ENCODE measurements around the gene KLKB1.
"Not testable (repeated sequence)": the region's sequence is repeated elsewhere in the genome, so short reads cannot be mapped to it uniquely, and the experiment has no call there.

KLKB1 gene

DNA sequence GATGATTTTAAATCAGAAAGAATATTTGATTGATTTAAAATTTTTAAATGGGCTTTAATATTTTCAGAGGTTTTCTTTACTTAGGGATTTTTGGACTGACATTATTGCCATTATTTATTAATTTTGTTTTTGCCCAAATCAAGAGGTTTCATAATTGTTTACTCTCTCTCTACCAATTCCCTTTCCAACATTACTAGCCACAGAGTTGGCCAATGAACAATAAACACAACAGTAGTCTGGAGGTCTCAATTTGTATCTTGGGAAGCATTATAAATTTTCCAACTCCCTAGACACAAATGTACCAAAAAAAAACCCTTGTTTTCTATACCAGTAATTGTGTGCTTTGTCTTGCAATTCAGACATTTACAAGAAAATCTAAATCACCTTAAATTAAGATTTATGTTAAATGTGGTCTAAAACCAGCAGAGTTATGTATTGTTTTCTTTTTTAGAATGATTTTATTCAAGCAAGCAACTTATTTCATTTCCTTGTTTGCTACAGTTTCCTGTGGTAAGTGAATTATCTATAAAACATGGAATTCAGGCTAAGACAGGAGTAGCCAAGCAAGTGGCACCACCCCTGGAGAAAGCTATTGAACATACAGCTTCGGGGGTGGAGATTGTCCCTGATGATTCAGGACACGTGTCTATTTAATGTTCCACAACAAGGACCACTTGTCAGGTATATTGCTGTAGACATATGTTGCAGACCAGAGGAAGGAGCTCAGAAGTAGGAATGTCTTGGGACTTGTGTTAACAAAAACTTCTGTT is 622 bp downstream of the KLKB1 start:
- DNase-seq (ENCODE audit: low read depth), result no peak

DNA sequence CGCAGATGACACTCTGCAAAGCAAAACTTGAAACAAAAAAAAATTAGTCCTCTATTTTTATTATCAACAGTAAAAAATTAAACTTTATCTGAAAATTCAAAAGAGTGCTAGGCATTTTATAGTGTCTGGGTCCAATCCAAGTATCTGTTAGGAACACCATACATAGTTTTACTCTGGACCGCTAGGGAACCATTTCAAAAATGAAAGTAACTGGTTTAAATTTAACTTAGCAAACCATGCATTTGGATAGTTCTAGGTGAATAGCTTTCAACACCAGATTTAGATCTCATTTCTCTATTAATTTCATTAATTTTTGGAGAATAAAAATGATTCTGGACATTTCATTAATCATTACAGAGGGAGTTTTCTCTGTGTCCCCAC is 1.2 kb downstream of the KLKB1 start:
- DNase-seq (ENCODE audit: low read depth), result no peak

DNA sequence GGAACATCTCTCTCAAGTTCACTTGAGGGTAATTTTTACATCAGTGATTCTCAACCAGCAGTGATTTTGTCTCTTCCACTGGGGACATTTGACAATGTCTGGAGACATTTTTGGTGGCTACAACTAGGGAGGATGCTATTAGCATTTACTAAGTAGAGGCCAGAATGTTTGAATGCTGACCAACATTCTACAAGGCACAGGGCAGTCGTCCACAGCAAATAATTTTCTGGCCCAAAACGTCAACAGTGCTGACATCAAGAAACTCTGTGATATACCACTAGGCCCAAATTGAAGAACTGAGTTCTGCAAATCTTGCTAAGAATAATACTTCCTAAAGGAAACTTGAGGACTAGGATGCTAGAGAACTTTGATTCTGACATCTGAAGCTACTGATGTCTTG is 7.1 kb downstream of the KLKB1 start:
- no peak for DNase-seq (ENCODE audit: low read depth)

DNA sequence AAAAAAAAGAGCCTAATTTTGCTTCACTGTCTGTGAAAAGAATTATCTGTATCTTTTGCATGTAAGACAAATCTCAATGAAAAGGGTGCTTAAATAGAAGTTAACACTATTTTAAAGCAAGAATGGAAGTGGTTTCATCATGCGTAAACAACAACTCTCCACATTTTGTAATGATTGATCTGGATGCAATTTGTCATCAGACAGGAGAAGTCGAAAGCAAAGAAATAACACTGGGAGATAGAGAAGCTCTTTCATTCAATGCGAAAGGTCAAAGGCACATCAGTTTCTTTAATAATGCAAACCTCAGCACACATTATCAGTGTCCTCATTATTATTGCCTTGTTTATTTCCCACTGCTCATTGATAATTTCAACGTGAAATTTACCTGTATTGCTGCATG is 8.8 kb downstream of the KLKB1 start:
- no peak for DNase-seq (ENCODE audit: low read depth)

DNA sequence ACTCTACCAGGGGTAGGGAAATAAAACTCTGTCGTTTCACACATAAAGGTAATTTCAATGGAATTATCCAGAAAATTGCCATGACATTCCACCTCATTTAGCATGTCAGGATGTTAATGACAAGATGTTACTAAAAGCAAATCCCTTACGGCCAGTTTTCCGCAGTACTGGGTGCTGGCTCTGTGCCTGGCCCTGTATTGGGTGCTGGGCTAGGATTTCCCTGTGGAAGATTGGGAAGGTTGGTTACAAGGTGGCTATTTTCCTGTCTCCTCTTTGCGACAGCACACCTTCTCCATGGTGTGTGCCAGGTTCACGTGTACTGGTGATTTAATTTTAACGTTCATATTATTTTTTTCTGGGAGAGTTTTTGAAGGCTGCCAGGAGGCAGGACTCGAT is 13.1 kb downstream of the KLKB1 start:
- no peak for DNase-seq (ENCODE audit: low read depth)

DNA sequence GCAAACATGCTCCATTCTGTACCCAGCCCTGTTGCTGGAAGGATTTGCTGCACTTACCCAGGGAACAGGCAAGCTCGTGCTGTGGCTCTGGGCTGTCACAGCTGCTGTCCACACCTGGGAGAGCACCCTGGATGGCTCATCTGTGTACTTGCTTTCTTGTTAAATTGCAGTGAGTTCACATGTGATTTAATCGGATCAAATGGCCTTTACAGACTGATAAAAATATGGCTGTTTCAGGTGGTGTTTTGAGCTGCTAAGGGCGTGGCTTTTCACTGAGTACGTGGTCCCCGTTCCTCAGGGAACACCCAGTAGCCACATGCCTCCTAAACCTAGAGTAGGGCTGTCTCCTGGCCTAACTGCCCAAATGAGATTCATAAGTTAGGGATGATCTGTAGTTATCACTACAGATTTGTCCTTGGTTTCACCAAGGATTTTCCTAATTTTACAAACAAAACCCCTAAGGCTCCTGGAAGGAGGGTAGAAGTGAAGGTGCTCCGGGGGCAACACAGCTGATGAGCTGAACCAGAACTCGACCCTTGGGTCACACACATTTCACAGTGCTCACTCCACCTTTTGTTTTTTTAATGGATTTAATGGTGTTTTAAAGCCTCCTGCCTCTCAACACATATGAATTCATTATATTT is 13.7 kb downstream of the KLKB1 start:
- DNase-seq (ENCODE audit: low read depth), result no peak

DNA sequence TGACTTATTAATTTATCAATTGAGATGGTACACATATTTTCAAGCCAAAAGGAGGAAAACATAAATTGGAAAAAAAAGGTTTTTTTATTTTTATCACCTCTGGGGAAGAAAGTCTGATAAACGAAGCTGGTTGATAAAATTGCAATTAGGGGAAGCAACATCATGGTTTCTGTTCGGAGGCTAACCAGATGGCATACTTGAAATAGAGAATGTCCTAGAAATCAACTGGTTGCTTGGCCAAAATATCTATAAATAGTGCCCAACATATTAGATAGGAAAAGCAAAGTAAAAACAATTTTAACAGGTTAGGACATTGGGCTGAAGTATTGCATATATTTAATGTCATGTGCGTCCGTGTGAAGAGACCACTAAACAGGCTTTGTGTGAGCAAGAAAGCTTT is 14.3 kb downstream of the KLKB1 start:
- no peak for DNase-seq (ENCODE audit: low read depth)

DNA sequence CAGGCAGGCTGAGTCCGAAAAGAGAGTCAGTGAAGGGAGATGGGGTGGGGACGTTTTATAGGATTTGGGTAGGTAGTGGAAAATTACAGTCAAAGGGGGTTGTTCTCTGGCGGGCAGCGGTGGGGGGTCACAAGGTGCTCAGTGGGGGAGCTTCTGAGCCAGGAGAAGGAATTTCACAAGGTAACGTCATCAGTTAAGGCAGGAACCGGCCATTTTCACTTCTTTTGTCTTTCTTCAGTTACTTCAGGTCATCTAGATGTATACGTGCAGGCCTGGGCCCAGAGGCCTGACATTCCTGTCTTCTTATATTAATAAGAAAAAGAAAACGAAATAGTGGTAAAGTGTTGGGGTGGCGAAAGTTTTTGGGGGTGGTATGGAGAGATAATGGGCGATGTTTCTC is 14.7 kb downstream of the KLKB1 start:
- not testable (repeated sequence) for DNase-seq (ENCODE audit: low read depth)

DNA sequence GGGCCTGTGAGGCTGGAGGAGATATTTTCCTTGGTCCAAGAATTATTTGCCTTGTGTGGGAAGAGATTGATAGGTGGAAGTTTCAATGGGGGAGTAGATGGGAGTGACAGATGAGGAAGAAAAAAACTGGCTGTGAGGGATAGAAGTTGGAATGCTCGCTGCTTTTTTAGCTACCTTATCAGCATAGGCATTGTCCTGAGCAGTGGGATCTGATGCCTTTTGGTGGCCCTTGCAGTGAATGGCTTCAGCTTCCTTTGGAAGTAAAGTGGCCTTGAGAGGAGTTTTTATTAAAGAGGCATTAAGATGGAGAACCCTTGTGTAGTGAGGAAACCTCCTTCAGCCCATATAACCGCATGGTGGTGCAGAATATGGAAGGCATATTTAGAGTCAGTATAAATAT is 16.0 kb downstream of the KLKB1 start:
- DNase-seq (ENCODE audit: low read depth), result no peak

DNA sequence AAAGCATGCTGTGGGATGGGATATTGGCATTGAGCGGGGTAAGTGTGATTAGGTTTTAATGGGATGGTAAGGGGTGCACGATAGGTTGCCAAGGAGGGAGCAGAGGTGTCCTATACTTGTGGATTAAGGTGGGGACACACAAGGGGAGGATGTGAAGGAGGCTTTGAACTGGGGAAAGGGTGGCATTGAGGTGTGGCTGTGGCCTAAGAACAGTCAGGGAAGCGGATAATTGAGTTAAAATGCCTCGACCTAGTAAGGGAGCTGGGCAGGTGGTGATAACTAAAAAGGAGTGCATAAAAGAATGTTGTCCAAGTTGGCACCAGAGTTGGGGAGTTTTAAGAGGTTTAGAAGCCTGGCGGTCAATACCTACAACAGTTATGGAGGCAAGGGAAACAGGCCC is 17.5 kb downstream of the KLKB1 start:
- no peak for DNase-seq (ENCODE audit: low read depth)

DNA sequence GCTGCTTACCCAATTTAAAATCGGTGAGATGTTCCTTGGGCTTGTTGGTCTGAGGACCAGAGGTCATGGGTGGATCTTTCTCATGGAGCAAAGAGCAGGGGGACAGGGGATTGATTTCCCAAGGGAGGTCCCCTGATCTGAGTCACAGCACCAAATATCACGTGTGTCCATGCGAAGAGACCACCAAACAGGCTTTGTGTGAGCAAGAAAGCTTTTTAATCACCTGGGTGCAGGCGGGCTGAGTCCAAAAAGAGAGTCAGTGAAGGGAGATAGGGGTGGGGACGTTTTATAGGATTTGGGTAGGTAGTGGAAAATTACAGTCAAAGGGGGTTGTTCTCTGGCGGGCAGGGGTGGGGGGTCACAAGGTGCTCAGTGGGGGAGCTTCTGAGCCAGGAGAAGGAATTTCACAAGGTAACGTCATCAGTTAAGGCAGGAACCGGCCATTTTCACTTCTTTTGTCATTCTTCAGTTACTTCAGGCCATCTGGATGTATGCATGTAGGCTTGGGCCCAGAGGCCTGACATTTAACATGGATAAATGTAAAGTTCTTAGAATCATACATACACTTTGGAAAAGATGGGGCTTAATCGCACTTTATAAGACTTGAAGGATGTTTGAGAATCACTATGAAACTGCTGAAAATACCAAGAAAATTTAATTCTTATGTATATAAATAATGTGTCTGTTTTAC is 19.9 kb downstream of the KLKB1 start:
- DNase-seq (ENCODE audit: low read depth), result not testable (repeated sequence)

DNA sequence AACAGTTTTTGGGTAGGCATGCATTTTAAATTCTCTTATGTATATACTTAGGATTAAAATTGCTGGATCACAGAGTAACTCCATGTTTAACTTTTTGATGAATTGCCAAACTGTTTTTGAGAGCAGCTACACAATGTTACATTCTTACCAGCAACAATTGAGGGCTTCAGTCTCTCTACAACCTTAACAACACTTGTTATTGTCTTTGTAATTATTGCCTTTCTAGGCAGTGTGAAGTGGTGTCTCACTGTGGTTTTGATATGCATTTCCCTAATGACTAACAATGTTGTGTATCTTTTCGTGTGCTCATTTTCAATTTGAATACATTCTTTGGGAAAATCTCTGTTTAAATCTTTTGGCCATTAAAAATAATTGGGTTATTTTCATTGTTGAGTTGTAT is 21.3 kb downstream of the KLKB1 start:
- DNase-seq (ENCODE audit: low read depth), result no peak

DNA sequence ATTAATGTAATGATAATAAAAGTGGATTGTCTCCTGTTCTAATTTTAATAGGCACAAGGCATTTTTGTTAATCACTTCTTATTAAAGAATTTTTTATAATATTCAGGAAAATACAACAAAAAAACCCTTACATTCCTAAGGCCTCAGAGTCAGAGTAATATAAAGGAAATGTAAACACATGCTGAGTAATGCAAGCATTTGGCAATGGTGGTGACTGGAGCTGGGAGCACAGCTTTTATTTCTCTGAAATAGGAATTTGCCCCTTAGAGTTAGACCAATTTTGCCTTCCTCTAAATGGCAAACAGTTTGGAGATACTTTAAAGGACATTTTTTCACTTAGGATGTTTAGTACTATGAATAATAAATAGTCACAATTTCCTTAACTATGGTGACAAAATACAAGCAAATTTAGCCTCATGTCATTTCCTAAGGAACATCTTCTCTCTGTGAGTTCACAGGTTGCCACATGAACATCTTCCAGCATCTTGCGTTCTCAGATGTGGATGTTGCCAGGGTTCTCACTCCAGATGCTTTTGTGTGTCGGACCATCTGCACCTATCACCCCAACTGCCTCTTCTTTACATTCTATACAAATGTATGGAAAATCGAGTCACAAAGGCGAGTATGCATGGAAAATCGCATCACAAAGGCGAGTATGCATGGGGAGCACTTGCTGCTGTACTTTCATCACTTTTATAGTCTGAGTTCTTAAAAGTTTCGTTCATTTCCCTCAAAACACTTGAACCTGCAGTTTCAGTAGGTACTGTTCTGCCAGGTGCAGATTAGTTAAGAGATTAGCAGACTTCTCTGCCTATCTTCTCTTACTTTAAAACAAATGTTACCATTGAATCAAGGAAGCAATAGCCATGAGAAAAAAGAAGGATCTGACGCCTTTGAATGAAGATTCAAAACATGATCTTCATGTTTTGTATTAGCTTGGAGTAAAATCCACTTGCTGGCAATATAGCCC is 22.8 kb downstream of the KLKB1 start:
- no peak for DNase-seq (ENCODE audit: low read depth)

DNA sequence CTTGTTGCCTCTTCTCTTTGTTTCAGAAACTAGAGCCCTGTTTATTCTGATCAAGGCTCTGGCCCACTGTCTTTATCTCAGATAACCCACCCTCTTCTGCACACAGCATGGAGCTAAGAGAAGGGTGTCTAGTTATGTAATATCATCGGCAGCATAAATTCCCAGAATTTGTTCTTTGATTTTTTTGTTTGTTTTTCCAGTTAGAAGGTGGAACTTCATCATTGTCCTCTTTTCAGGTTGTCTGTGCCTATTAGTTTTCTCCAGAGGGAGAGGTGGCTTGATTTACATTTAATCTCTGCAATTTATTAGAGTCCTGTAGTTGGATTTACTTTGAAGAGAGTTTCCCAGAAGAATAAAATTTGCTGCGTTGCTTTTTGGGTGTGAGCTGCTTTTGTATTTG is 23.5 kb downstream of the KLKB1 start:
- DNase-seq (ENCODE audit: low read depth), result no peak

DNA sequence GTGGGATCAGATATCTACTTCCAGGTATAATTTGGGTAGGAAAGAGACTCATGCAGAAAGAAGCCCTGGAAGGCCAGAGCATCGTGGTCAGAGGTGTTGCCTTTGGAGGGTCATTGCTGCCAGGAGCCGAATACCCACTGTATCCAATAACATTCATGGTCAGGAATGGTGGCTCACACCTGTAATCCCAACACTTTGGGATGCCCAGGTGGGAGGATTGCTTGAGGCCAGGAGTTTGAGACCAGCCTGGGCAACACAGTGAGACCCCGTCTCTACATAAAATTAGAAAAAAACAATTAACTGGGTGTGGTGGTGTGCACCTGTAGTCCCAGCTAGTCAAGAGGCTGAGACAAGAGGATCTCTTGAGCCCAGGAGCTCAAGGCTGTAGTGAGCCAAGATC is 27.8 kb downstream of the KLKB1 start:
- no peak for DNase-seq (ENCODE audit: low read depth)

DNA sequence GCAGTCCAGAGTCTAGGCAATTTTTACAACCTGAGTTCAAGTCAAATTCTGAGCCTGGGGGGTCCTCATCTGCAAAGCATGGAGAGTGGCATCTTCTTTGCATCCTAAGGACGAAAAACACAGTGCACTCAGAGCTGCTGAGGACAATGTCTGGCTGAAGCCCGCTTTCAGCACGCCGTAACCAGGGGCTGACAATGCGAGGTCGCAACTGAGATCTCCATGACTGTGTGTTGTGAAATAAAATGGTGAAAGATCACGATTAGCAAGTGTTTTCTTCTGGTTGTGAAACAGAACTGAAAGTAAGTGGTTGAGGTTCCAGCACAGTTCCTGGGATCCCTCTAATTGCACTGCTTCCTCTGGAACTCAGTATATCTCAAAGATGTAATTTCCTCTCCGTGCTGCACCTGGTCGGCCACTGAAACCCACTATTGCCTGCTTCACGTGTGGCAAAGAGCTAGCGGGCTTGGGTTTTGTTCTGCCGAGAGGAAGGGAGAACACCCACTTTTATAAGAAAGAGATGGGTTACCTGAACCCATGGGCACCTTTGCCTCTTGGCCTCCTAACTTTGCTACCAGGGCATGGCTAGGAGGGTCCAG is 31.0 kb downstream of the KLKB1 start:
- DNase-seq (ENCODE audit: low read depth), result no peak

DNA sequence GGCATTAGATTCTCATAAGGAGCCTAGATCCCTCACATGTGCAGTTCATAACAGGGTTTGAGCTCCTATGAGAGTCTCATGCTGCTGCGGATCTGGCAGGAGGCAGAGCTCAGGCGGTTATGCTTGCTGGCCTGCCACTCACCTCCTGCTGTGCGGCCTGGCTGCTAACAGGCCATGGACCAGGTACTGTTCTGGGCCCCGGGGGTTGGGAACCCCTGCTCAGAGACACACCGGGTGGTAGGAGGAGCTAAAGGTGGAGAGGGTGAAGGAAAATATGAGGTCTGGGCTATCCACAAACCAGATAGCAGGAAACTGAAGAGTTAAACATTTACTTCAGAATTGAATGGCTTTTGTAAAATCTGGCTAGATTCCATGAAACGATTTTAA is 32.8 kb downstream of the KLKB1 start:
- DNase-seq (ENCODE audit: low read depth), result no peak

DNA sequence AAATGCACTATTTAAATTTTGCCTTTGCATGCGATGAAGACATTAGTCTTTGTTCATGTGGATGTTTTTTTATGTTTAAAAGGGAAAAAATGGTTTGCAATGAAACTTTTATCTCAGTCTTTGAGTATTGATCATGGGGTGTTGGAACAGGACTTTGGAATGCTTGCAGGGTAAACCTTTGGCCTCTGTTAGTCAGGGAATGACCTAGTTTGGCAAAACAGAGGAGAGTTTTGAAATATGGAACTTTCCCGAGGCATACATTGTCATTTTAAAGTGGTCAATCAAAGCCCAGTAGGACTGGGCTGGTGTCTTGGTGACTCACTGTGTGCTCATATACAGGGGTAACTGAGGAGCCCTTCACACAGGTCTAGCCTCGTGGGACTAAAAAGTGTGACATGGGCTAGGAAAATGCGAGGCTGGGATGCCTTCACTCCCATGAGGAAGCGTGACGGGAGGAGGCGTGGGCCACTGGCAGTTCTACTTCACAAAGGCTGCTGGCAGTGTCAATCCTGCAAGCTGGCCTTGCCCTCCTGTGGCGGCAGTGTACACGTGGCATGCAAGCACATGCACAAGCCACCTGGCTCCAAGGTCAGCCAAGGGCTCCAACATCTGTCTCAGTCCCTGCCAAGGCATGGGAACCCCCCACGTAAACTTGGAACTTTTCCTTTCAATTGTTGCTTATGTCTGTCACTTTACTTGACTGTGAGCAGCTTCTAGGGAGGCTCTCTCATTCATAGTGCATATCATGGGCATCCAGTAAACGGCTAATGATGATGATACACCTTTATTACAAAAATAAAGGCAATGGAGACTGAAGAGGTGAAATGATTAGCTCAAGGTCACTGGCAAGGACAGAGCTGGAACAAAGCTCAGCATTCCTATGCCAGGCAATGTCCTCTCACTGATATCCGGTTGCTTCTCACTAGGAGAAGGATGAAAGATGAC is 33.5 kb downstream of the KLKB1 start:
- no peak for DNase-seq (ENCODE audit: low read depth)

DNA sequence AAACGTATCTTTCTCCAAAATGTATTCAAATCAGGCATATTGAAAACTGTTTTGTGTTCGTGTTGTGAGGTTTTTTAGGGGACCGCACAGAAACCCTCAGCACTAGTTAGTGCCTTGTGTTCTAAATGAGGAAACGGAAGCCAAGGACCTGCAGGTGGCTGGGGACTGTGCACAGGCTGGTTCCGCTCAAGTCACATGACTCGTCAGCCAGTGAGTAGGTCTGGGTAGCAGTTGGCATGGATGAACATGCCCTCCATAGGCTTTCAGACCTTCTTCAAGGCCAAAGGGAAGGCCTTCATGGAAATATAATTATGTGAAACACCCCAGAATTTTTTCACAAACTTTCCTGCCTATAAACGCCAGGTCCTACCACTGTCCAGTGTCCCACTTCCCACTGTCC is 37.4 kb downstream of the KLKB1 start:
- no peak for DNase-seq (ENCODE audit: low read depth)

DNA sequence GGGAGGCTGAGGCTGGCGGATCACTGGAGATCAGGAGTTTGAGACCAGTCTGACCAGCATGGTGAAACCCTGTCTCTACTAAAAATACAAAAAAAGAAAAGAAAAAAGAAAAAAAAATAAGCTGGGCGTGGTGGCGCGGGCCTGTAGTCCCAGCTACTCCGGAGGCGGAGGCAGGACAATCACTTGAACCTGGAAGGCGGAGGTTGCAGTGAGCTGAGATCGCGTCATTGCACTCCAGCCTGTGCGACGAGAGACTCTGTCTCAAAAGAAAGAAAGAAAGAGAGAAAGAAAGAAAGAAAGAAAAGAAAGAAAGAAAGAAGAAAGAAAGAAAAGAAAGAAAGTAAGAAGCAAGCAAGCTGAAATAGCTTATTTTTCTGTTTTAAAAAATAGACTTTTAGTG is 37.9 kb downstream of the KLKB1 start:
- DNase-seq (ENCODE audit: low read depth), result not testable (repeated sequence)
